Chondrocyte (in vitro differentiated cells): ENCODE data around the gene PRUNE1. TPM values are rescaled to one million over a fixed set of nuclear protein-coding genes. Genes with fewer than 3 reads are reported as not detected.

ENCODE experiments used
- DNase-seq: peaks from one replicate; pipeline ENCODE4 v3.0.0; 2021; ENCODE audit warnings: mixed read lengths, low spot score
- H3K27ac Mint-ChIP-seq: one replicate; pipeline ENCODE4 v1.8.0; 2021; ENCODE audit warnings: mild to moderate bottlenecking, moderate library complexity, mixed read lengths; ENCODE audit not compliant: unreplicated experiment
- H3K27me3 Mint-ChIP-seq: 2 replicates; pipeline ENCODE4 v1.8.0; 2021; ENCODE audit warnings: low read depth, mixed read lengths
- H3K36me3 Mint-ChIP-seq: 2 replicates; pipeline ENCODE4 v1.8.0; 2021; ENCODE audit warnings: low read depth, mixed read lengths
- H3K4me1 Mint-ChIP-seq: 2 replicates; pipeline ENCODE4 v1.8.0; 2021; ENCODE audit warnings: low read depth, mild to moderate bottlenecking, mixed read lengths
- H3K4me3 Mint-ChIP-seq: one replicate; pipeline ENCODE4 v1.8.0; 2021; ENCODE audit warnings: mild to moderate bottlenecking, moderate library complexity, mixed read lengths; ENCODE audit not compliant: unreplicated experiment
- H3K9me3 Mint-ChIP-seq: 2 replicates; pipeline ENCODE4 v1.8.0; 2021; ENCODE audit warnings: low read depth, mixed read lengths
- CTCF ChIP-seq: fragments of 200-600 bp; sonication (generic); IDR thresholded peaks from 2 replicates; pipeline ENCODE4 v1.5.0; 2021; ENCODE audit warnings: antibody characterized with exemption, mild to moderate bottlenecking, moderate library complexity
- total RNA-seq: library from RNA; stranded (reverse); gene quantifications from 3 replicates; pipeline ENCODE4 v1.2.1, GENCODE V29; 2021

Gene PRUNE1
- total RNA-seq, 1 donor from 2014 or later, result 14.1 TPM

- peaks cover 20% of the 10 kb centered on the region for H3K36me3 Mint-ChIP-seq
- DNase-seq, result no peak
- no peaks in the 10 kb centered on the region for H3K27me3 Mint-ChIP-seq
- no peak overlapping the region for H3K4me3 Mint-ChIP-seq
- TF ChIP-seq CTCF, result no peak
- peaks cover 26% of the 10 kb centered on the region for H3K4me1 Mint-ChIP-seq
- peak overlapping the region; percentile 15 for H3K27ac Mint-ChIP-seq
- no peaks in the 10 kb centered on the region for H3K9me3 Mint-ChIP-seq
Observed at GRCh38 chr1:151050051-151050688, 41.9 kb downstream of the PRUNE1 start.

- no peaks in the 10 kb centered on the region for H3K9me3 Mint-ChIP-seq
- no peak overlapping the region for H3K4me3 Mint-ChIP-seq
- no peak overlapping the region for H3K27ac Mint-ChIP-seq
- peaks cover 25% of the 10 kb centered on the region for H3K36me3 Mint-ChIP-seq
- no peaks in the 10 kb centered on the region for H3K27me3 Mint-ChIP-seq
- TF ChIP-seq CTCF, result no peak
- peaks cover 34% of the 10 kb centered on the region for H3K4me1 Mint-ChIP-seq
- DNase-seq, result no peak
Observed at GRCh38 chr1:151051356-151052009, 43.2 kb downstream of the PRUNE1 start.

GRCh38 chr1:151054971-151055547, 46.8 kb downstream of the PRUNE1 start:
- peaks cover 27% of the 10 kb centered on the region for H3K36me3 Mint-ChIP-seq
- H3K27ac Mint-ChIP-seq, result no peak overlapping the region
- no peaks in the 10 kb centered on the region for H3K27me3 Mint-ChIP-seq

GRCh38 chr1:151055581-151055980, 47.3 kb downstream of the PRUNE1 start:
- Mint-ChIP-seq H3K4me1 (peaks cover 32% of the 10 kb centered on the region), H3K27me3 (no peaks in the 10 kb centered on the region), H3K9me3 (no peaks in the 10 kb centered on the region), H3K27ac (no peak overlapping the region), H3K36me3 (peaks cover 27% of the 10 kb centered on the region), H3K4me3 (no peak overlapping the region)
- no peak for TF ChIP-seq CTCF
- no peak for DNase-seq

More at GRCh38 chr1:151054971-151055547, 46.8 kb downstream of the PRUNE1 start:
- Mint-ChIP-seq H3K4me1 (peaks cover 34% of the 10 kb centered on the region), H3K4me3 (no peak overlapping the region), H3K9me3 (no peaks in the 10 kb centered on the region)
- DNase-seq, result no peak
- no peak for TF ChIP-seq CTCF

- TF ChIP-seq CTCF, result no peak
- Mint-ChIP-seq H3K4me3 (peak overlapping the region; percentile 96), H3K4me1 (peaks cover 32% of the 10 kb centered on the region), H3K27me3 (no peaks in the 10 kb centered on the region), H3K9me3 (no peaks in the 10 kb centered on the region), H3K27ac (no peak overlapping the region), H3K36me3 (peaks cover 27% of the 10 kb centered on the region)
- no peak for DNase-seq
Observed at GRCh38 chr1:151056149-151056548, 47.9 kb downstream of the PRUNE1 start.
